Activated gamma-delta T cell treated with anti-CD3 and anti-CD28 coated beads, Interleukin-2, amount 50 U/mL, for 16 hours (primary cell): ENCODE measurements around the gene WDR31.

ENCODE experiments used
- DNase-seq: peaks from one replicate; pipeline ENCODE4 v3.0.0-alpha.2; 2020; ENCODE audit warnings: low read depth

The WDR31 gene

DNA sequence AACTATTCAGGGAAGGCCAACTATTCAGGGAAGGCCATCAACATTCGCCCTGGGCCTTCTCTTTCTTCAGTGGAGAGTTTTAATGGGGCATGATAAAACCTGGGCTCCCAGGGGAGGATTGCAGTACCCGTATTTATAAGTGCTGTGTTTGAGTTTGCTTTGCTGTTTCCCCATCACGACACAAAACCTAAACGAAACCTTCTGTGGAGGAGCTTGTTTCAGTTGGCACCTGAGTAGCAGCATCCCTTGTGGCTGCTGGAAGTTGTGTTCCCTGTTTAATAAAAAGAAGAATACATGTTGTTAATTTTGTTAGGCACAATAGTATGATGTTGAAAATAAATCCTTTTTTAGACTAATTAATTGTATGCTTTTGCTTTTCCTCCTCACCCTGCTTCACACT is 8.3 kb downstream of the WDR31 start:
- no peak for DNase-seq

DNA sequence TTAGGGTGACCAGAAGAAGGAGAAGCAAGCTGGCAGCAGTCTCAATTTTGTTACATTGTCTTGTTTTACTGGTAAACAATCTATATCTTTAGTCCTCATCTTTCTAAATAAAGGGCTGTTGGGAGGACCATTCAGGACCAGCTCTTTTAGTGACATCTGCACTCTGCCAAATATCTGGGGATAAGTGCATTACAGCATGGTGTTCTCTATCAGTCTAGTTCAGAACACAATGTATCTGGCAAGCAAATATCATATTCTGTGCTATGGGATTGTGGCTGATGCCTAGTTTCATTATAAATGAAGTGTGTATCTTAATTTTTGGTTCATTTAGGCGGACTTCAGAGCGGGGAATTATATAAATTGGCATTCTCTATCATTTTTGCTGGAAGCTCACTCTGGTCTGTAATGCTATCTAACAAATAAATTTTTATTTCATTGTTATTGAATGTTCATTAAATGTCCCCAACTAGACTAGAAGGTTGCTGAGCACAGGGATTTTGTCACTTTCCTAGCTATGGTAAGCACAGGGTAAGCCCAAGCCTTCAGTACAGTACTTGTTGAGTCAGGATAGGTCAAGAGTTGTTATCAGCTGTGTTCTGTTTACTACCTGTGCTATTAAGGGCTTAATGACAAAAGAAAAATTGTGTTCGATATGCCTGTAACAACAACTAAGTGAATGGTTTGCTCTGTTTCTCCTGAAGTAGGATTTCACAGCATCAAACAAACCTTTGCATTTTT is 11.9 kb downstream of the WDR31 start:
- no peak for DNase-seq

DNA sequence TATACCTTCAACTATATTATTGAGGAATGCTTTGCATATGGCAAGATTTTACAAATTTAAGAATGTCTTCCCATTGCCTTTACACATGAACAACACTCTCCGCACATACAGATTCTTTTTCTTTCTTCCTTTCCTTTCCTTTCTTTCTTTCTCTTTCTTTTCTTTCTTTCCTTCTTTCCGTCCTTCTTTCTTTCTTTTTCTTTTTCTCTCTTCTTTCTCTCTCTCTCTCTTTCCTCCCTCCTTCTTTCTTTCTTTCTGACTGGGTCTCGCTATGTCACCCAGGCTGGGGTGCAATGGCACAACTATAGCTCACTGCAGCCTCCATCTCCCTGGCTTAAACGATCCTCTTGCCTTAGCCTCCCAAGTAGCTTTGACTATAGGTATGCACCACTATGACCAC is 13.8 kb downstream of the WDR31 start:
- DNase-seq = no peak

DNA sequence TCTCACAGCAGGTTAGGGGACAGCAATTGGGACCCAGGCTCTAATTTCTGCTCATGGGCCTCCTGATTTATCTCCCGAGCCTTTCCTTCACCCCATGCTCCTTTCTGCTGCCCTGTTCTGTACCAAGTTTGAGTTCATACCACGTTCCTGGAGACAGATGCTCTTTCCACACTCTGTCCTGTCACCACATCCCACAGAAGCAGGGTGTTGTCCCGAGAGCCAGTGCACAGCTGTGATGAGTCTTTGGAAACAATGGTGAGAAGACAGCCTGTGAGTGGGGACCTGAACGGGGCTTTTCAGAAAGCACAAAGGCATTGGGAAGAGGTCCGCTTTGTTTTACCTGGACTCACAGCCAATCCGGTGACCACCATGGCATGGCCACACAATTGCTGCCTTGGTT is 17.4 kb downstream of the WDR31 start:
- DNase-seq = no peak

DNA sequence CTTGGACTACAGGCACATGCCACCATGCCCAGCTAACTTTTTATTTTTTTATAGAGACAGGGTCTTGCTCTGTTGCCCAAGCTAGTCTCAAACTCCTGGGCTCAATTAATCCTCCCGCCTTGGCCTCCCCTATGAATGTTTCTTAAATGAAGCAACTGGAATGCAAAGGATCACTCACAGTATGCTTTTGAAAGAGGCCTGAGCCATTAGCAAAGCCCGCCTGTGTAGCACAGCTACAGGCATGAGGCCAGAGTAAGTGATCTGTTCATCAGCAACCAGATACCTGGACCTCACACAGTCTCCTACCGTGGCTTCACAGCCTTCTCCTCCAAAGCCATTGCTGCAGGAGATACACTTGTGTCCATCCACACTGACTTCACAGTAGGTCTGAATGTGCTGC is 20.0 kb downstream of the WDR31 start:
- DNase-seq = no peak

DNA sequence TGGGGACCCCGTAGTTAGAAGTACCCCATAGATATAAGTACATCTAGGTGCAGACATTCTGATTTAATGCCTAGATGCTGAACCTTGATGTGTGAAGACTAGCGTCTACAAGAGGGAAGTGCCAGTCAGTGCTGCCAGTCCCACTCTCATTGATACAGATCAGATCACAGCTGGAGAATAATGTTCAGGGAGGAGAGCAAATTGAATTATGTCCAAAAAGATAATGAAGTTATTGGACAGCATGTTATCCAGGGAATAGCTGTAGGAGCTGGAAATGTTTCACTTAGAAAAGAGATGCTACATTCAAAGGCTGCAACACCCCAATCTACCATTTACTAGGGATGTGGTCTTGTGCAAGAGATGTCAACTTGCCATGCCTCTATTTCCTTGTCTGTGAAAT is 21.0 kb downstream of the WDR31 start:
- DNase-seq = no peak

DNA sequence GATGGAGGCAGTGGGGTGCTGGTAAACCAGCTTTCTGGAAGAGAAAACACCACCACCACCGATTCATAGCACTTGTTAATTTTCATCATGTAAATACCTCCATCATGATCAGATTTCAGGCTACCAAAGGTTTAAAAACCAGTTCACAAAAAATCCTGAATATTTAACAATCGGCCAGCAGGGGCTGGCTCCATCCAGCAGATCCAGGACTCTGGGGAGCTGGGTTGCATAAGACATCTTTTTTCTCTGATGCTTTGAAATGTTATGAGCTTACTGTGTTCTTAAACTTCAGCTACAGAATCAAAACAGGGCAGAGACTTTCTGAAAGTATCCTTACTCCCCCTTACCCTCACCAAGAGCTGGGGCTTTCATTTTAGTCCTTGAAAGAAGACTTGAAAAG is 22.3 kb downstream of the WDR31 start:
- DNase-seq = no peak

DNA sequence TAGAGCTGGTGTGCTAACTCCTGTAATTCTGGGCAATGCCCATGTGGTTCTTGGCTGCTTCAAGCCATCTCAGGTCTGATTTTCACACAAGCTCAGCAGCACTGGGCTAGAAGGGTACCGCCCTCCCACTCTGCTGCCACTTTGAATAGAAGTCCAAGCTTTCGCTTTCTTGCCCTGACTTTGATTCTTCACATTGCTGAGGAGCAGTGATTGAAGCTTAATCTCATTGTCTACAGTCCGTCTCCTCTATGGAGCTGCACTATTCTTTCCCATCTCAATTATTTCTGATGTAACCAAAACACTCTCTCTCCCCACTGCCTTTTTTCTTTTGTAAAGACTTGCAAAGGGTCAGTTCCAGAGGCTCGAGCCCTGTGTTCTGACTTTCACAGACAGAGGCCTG is 24.0 kb downstream of the WDR31 start:
- no peak for DNase-seq

DNA sequence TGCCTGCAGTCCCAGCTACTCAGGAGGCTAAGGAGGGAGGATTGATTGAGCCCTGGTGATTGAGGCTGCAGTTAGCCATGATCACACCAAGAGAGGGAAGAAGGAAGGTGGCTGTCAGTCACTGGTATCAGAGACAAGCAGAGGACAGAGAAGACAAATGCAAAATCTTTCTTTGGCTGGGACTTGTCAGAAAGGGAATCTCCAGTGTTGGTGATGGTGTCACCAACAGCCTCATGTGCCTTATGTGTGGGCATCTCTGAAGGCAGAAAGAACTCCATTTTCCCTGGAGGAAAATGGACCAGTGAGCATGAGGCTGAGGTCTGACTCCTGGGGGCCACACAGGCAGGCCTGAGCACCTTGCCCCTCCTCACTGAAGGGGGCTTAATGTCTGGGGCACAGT is 24.8 kb downstream of the WDR31 start:
- no peak for DNase-seq

DNA sequence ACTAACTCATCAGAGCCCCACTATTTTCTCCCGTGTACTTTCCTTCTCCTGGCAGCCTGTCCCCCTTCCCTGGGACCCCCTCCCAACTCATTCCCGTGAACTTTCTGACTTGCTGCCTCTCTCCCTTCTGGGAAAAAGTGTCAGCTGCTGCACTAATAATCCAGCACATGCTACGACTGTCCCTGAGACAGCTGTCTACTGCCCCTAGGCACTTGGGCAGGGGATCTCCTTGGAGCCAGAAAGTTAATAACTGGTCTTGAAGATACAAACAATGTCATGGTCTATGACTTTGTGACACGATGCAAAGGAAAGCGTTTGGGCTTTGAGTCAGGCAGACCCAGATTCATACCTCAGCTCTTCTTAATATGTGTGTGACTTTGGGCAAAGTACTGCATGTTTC is 26.8 kb downstream of the WDR31 start:
- no peak for DNase-seq

DNA sequence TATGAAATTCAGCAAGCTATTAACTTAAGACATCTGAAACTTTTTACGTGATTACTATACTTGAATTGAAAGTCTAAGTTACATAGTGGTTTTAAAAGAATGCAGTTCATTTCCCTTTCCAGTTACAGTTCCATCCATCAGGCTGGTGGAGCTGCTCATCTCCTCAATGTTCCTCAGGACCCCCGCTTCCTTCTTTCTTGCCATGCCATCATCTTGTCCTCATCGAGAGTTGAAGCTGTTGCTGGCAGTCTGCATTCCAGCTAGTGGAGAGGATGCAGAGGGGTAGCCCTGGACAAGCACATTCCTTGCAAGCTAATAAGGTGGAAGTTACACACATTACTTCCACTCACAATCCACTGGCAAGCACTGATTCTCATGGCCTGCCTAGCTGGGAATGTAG is 28.1 kb downstream of the WDR31 start:
- DNase-seq = no peak

DNA sequence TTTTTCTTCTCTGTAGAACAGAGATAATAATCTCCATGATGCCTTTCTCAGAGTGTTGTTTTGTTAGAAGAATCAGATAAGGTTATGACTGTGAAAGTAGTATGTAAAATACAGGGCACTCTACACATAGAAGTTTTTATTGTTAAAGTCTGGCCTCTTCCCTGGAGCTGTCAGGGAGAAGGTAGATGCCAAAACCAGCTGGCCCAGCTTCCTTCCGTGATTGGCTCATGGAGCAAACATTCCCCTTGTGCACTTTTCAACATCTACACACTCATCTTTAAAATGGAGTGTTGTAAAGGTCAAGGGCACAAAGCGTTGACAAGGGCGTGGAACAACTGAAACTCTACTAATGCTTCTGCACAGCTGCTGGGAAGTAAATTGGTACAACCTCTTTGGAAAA is 29.5 kb downstream of the WDR31 start:
- no peak for DNase-seq

DNA sequence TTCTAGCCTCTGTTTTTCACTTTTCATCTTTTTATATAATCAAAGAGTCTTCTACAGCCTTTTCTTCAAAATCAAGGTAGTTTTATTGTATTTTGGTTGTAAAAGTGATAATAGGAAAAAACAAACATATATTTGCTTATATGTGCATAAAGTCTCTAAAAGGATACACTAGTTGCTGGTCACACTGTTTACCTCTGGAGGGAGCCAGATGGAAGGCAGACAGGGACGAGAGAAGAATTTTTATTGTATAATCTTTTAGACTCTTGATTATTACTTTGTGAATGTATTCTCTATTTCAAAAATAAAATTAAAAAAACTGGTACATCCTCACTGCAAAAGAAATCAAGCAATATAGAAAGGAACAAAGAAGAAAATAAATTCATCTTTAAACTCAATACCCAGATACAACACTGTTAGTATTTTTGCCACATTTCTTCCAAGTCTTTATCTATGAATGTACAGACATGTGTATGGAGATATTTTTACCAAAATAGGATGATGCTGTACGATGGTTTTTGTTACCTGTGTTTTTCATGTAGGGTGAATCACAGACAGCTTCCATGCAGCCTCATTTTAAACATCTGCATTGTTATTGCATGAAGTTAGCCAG is 30.8 kb downstream of the WDR31 start:
- DNase-seq = no peak

DNA sequence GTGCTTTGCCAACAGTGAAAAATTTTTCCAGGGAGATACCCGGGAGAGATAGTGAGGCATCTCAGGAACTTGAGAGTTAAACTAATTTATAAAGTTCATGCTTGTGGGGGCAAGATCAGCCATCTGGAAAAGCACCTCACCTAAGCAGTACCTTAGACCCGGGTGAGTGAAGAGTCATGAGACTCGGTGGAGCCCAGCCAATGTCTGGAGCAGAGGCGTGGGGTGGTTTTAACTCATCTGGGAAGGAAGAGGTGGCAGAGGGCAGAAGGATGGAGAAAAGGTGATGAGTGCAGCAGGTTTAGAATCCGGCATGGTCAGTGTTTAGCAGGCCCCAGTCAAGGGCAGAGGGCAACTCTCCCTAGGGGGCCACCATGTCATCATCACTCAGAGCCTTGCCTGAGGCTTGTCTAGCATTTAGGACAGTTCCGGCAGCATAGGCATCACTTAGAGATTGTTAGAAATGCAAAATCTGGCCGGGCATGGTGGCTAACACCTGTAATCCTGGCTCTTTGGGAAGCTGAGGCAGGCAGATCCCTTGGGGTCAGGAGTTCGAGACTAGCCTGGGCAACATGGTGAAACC is 32.6 kb downstream of the WDR31 start:
- DNase-seq = no peak

DNA sequence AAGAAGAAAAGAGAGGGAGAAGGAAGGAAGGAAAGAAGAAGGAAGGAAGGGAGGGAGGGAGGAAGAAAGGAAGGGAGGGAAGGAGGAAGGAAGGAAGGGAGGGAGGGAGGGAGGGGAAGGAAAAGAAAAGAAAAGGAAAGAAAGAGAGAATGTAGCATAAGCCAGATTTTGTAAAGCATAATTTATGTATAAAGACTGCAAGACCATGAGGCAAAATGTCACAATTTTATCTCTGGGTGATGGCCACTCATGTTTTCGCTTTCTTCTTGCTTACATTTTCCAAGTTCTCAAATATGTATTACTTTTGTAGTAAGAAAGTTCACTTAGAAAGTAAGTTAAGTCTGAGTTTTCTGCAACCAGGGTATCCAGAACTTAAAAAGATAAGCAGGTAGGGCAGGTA is 33.5 kb downstream of the WDR31 start:
- no peak for DNase-seq

DNA sequence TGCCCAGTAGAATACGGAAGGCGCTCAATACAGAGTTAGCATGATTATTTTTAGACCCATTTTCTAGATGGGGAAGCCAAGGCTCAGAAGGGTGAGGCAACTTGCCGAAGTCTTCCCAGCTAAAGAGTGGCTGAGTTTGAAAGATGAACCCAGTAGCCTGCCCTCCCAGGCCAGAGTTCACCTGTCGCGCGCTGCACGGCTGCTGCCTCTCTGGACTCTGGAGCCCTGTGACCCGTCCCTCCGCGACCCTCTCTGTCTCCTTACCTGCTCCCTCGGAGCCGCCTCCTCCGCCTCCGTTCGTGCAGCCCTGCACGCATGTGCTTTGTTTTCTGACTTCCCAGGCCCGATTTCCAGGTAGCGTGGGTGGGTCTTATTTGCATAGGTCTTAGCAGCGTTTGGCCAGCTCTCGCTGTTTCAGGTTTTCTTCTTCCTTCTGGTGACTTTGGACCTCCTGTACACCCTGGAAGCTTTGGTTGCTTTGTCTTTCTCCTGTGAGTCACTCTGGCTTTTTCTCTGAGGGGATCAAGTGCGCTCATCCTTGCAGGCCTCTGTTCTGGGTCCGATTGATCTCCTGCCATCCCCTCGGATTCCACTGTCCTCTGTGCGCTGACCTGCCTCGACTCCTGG is 37.2 kb downstream of the WDR31 start, which contains the start of gene RNF183:
Gene RNF183 (minus strand): TSS at position 585 of the 627 bp plus-strand sequence. CDS start 5,192 bp downstream, outside the sequence.
- DNase-seq = no peak

DNA sequence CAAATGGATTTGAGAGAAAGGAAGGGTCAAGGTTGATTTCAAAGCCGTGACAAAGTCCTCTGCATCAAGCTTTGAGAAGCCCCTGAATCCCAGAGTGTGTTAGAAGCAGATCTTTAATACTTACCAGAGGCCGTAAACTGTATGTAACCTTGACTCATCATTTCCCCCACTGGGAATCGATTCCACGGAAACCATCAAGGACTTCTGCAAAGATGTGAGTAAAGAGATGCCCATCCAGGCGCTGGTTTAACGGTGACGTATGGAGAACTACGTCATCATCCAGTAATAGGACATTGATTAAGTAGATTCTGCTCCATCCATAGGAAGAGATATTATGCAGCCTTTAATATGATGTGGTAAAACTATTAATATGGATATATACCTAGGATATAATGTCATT is 38.5 kb downstream of the WDR31 start:
- no peak for DNase-seq

DNA sequence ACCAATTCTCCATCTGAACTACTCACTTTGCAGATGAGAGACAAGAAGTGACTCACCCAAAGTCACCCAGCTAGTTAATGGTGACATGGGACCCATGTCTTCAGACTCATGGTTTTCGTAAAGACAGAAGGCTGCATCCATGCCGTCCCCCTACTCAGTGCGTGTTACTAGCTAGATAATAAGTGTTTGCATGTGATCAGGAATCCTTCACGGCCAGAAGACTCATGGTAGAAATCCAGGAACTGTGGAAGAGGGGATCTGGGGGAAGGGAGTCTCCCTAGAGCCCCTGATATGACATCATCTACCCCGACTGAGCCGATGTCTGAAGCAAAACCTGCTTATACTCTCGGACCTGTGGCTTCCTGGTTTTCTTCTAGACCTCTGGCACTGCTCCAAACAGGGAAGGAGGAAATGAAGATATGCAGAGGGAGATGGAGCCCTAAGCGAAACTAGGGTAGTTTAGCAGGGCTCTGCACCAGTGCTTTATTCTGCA is 40.2 kb downstream of the WDR31 start:
- DNase-seq = no peak

DNA sequence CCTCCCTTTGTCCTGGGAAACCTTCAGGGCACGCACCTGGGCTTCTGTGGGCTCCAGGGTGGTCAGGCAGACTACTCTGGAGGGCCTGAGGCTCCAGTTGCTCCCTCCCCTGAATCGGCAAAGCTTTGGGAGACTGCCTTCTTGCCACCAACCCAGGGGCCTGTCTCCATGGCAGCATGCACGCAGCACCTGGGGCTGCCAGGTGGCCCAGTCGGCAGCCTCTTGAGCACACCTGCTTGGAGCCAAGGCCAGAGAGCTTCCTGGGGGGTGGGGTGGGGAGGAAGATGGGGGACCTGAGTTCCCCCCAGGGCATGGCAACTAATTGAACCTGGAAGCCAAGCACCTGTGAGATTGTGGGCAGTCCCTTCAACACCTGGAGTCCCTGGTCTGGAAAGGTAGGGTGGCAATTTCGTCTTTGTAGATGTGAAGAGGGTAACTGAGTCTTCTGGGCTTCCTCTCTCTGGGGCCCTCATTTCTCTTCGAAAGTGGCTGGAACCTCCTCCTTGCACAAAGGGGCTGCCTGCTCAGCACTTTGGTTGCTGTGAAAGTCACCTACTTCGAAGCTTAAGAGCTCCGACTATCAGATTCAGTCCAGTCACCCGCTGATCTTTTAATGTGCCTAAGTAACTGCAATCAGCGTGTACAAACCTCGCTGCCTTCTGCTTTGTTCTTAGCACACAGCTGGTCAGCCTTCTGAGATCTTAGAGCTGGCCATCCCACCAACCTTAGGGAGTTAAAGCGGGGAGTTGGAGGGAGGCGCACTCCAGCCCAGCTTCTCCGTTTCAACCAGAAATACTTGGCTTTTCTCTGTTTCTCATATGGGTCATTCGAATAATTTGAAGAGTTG is 40.9 kb downstream of the WDR31 start:
- DNase-seq = no peak

DNA sequence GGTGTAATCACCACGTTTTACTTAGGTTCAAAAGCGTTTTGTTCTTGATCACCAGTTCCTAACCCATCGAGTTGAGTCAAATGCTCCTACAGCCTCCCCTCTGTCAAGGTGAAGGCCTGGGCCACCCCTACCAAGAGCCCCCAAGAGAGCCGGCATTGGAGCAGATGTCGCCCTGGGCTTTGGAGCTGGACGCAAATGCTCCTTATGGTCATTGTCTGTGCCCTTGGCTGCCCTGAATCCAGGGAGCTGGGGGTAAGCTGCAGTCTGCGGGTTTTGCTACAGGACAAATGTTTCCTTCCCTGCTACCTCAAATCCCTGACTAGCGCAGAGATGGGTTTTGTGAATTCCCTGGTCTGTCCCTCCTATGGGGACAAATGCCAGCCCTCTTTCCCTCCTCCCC is 41.8 kb downstream of the WDR31 start:
- DNase-seq = no peak

DNA sequence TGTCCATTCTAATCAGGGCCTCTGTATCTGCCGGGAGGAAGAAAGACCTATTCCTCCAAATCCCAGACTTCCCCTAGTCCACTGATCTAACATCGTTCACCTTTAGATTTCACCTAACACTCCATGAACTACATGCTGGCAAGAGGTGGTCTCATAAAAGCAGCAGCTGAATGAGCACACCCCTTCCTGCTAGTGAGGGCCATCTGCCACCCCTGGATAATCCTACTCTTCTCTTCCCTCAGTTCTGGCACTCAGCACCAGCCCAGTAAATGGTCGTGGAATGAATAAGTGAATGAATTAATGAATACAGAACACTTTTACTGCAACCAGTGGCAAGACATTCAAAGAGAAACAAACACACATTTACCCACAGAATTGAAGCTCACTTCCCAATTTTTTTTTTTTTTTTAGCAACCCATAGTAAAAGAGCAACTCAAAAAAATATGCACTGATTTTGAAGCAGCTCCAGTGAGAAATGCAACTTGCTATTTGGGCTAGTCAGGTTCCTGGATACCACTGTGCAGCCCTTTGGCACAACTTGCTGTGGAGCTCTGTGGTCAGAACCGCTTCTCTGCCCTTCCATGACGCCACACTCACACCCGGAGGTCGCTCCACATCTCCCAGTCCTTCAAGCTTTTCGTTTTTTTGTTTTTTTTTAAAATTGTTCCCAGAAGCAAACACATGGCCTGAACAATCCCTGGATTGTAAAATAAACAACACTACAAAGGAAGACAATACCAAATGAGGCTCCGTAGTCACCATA is 43.1 kb downstream of the WDR31 start:
- no peak for DNase-seq
